ENCODE measurements around the gene DCST1.
"Not testable (repeated sequence)": the region's sequence is repeated elsewhere in the genome, so short reads cannot be mapped to it uniquely, and the experiment has no call there.

DCST1 gene

DNA sequence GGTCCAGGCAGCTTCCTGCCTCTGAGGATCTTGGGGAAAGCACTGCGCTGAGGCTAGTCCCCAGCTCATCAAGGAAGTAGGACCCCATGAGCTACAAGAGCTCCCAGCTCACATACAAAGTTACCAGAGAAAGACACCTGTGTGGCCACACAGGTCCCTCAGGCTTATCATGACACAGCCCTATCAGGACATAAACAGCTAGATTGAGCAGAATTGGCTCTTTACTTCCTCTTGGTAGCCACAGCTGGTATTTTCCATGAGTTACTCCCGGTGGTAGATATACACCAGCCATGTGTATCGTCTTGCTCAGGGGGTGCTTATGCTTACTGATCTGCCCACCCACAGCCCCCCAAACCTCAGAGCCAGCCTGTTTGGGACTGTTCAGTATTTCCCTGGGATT lies 39.0 kb upstream of the DCST1 start:
- DNase-seq (ENCODE audit: insufficient read length, low spot score) (no peak), FAIRE-seq (no peak)
- TF ChIP-seq SPI1 (IDR thresholded peaks at IDR 0.05; ENCODE audit: low read depth, low read length) (no peak), POLR2A (IDR thresholded peaks at IDR 0.05; ENCODE audit: low read depth, low read length) (no peak), POLR2AphosphoS5 (IDR thresholded peaks at IDR 0.05; ENCODE audit: low read depth, low read length) (no peak), POU2F2 (IDR thresholded peaks at IDR 0.05; ENCODE audit: low read depth, low read length) (no peak), TAF1 (IDR thresholded peaks at IDR 0.05; ENCODE audit: low read depth, low read length) (no peak), PAX5 (IDR thresholded peaks at IDR 0.05; ENCODE audit: insufficient read depth, low read length, severe bottlenecking) (no peak)

DNA sequence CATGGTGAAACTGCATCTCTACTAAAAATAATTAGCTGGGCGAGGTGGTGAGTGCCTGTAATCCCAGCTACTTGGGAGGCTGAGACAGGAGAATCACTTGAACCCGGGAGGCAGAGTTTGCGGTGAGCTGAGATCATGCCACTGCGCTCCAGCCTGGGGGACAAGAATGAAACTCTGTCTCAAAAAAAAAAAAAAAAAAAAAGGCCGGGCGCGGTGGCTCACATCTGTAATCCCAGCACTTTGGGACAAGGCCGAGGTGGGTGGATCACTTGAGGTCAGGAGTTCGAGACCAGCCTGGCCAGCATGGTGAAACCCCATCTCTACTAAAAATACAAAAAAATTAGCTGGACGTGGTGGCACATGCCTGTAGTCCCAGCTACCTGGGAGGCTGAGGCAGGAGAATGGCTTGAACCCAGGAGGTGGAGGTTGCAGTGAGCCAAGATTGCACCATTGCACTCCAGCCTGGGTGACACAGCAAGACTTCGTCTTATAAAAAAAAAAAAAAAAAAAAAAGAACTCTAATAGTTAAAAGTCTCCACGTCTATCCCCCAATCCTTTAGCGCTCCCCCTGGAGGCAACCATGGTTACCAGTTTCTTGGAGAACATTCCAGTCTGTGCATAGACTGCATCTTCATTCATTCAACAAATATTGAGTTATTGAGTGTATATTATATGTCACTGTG lies 38.2 kb upstream of the DCST1 start:
- FAIRE-seq; DNase-seq (ENCODE audit: insufficient read length, low spot score): not testable (repeated sequence)

GRCh38 chr1:154996966-154997701 lies 36.5 kb upstream of the DCST1 start:
- no peak for DNase-seq (ENCODE audit: insufficient read length, low spot score)
- FAIRE-seq, result no peak
- TF ChIP-seq POLR2AphosphoS5 (IDR thresholded peaks at IDR 0.05; ENCODE audit: low read depth, low read length) (no peak), SPI1 (IDR thresholded peaks at IDR 0.05; ENCODE audit: low read depth, low read length) (0 out of 2 replicates have a peak, but pooled peaks have one; percentile 3)

DNA sequence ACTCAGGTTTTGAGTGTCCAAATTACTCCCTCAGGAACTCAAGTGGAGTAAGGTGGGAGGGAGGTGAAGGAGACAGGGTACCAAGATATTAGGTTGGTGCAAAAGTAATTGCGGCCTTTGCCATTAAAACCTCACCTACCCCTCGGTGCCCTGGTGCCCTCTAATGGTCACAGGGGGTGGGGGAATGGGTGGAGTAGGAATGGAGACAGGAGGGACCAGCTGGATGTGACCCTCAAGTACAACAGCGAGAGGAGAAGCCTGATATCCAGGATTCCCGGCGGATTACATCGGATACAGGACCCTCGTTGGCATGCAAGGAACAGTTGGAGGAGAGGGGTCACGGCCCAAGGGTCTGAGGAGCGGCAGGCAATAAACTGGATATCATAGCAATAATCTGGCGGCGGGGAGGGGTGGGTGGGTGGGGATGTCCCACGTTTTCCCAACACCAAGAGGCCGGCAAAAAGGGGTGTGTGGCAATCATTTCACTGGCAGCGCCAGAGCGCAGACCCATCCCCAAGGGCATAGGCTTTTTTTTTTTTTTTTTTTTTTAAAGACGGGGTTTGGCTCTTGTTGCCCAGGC lies 35.3 kb upstream of the DCST1 start:
- no peak for DNase-seq (ENCODE audit: insufficient read length, low spot score)
- FAIRE-seq, result peak; percentile 41
- TF ChIP-seq PAX5 (IDR thresholded peaks at IDR 0.05; ENCODE audit: insufficient read depth, low read length, severe bottlenecking) (no peak), POLR2A (IDR thresholded peaks at IDR 0.05; ENCODE audit: low read depth, low read length) (no peak), SPI1 (IDR thresholded peaks at IDR 0.05; ENCODE audit: low read depth, low read length) (no peak), TAF1 (IDR thresholded peaks at IDR 0.05; ENCODE audit: low read depth, low read length) (no peak), POLR2AphosphoS5 (IDR thresholded peaks at IDR 0.05; ENCODE audit: low read depth, low read length) (no peak), POU2F2 (IDR thresholded peaks at IDR 0.05; ENCODE audit: low read depth, low read length) (no peak)

DNA sequence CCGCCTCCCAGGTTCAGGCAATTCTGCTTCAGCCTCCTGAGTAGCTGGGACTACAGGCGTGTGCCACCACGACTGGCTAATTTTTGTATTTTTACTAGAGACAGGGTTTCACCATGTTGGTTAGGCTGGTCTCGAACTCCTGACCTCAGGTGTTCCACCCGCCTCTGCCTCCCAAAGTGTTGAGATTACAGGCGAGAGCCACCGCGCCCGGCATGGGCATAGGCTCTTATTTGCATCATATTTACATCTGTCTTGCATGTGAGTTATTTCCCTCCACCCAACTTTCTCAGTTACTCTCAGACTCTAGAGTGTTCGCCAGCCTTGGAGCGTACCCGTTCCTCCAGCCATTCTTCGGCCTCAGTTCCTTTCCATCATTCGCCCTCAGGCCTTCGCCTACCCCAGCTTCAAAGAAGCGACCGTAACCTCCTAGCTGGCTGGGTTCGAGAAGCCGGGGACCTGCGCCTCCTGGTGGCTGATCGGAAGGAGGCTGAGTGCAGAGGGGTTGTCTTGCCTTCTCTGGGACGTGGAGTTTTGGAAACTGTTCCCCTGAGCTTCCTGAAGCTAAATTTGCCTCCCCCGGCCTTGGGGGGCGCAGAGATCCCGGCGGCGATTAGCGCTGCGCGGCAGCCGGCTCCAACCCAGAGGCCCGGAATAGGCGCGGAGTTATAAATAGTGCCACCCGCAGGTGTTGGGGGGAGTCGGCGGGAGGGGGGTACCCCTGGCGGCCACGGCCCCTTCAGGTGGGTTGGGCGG lies 34.6 kb upstream of the DCST1 start:
- FAIRE-seq (peak; percentile 84), DNase-seq (ENCODE audit: insufficient read length, low spot score) (peak; percentile 76)
- TF ChIP-seq TAF1 (IDR thresholded peaks at IDR 0.05; ENCODE audit: low read depth, low read length) (peak; percentile 51; the same call in 1 of the 2 replicates), SPI1 (IDR thresholded peaks at IDR 0.05; ENCODE audit: low read depth, low read length) (0 out of 2 replicates have a peak, but pooled peaks have one; percentile 21), PAX5 (IDR thresholded peaks at IDR 0.05; ENCODE audit: insufficient read depth, low read length, severe bottlenecking) (no peak), POU2F2 (IDR thresholded peaks at IDR 0.05; ENCODE audit: low read depth, low read length) (no peak; the same call in none of the 2 replicates), POLR2A (IDR thresholded peaks at IDR 0.05; ENCODE audit: low read depth, low read length) (peak; percentile 73), POLR2AphosphoS5 (IDR thresholded peaks at IDR 0.05; ENCODE audit: low read depth, low read length) (peak; percentile 71; the same call in 1 of the 2 replicates)

GRCh38 chr1:154999571-155000410 lies 33.8 kb upstream of the DCST1 start:
- DNase-seq (ENCODE audit: insufficient read length, low spot score), result no peak
- FAIRE-seq, result peak; percentile 9
- no peak for TF ChIP-seq PAX5 (IDR thresholded peaks at IDR 0.05; ENCODE audit: insufficient read depth, low read length, severe bottlenecking)
- peak; percentile 85 for TF ChIP-seq POLR2AphosphoS5 (IDR thresholded peaks at IDR 0.05; ENCODE audit: low read depth, low read length)
- peak; percentile 76; the same call in 1 of the 2 replicates for TF ChIP-seq POLR2A (IDR thresholded peaks at IDR 0.05; ENCODE audit: low read depth, low read length)
- peak; percentile 91 for TF ChIP-seq POU2F2 (IDR thresholded peaks at IDR 0.05; ENCODE audit: low read depth, low read length)

DNA sequence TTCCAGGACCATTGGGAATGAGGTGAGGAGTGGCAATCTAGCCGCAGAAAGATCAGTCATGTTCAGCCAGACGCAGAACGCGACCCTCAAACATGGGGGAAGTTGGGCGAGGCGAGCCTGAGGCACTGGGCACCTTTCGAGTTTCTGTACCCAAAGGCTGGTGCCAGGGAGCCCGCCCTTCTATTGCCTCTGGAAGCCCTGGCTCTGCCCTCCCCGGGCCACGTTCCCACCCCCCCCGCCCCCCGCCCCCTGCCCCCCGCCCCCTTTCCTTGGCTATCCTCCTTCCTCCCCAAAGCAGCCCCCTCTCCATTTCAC lies 33.3 kb upstream of the DCST1 start:
- no peak for TF ChIP-seq POLR2A (IDR thresholded peaks at IDR 0.05; ENCODE audit: low read depth, low read length)
- no peak for TF ChIP-seq POLR2AphosphoS5 (IDR thresholded peaks at IDR 0.05; ENCODE audit: low read depth, low read length)
- no peak for FAIRE-seq
- no peak for DNase-seq (ENCODE audit: insufficient read length, low spot score)

DNA sequence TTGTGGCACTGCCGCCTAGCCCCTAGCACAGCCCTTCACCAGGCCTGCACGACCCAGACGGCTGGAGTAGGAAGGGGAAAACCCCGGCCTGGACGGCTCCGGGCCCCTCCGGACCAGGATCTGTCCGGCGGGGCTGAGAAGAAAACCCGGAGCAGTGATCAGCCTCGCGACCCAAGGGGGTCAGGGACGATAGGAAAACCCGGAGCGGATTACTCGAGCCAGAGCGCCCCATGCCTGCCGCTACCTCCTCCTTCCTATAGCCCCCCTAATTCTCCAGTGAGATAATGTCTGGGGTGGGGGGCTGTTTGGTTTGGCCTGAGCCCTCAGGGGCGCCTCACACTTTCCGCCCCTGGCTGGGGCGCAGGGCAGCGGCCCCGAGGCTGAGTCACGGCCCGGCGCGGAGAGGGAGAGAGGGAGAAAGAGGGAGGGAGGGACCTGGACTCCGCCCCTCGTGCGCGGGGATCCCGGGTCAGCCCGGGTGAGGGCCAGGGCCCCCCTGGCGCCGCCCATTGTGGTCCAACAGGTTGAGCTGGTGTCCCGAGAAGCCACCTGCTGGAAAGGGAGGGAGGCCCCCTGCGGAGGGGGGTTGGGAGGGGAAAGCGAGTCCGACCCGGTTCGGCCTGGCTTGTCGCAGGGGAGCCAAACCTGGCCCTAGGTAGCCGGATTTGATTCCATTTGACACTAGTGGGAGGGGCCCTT lies 32.7 kb upstream of the DCST1 start:
- FAIRE-seq, result peak; percentile 83
- peak; percentile 72; the same call in 1 of the 2 replicates for TF ChIP-seq POU2F2 (IDR thresholded peaks at IDR 0.05; ENCODE audit: low read depth, low read length)
- TF ChIP-seq SPI1 (IDR thresholded peaks at IDR 0.05; ENCODE audit: low read depth, low read length), result no peak
- peak; percentile 84 for DNase-seq (ENCODE audit: insufficient read length, low spot score)

GRCh38 chr1:155001425-155001674 lies 32.3 kb upstream of the DCST1 start:
- no peak for DNase-seq (ENCODE audit: insufficient read length, low spot score)
- no peak for FAIRE-seq
- TF ChIP-seq POLR2A (IDR thresholded peaks at IDR 0.05; ENCODE audit: low read depth, low read length) (no peak), TAF1 (IDR thresholded peaks at IDR 0.05; ENCODE audit: low read depth, low read length) (no peak), SPI1 (IDR thresholded peaks at IDR 0.05; ENCODE audit: low read depth, low read length) (no peak), POU2F2 (IDR thresholded peaks at IDR 0.05; ENCODE audit: low read depth, low read length) (no peak), PAX5 (IDR thresholded peaks at IDR 0.05; ENCODE audit: insufficient read depth, low read length, severe bottlenecking) (no peak), POLR2AphosphoS5 (IDR thresholded peaks at IDR 0.05; ENCODE audit: low read depth, low read length) (no peak)

Measured in GM12891 (cell line).